ENCODE measurements around the gene ZNF839. TPM values are rescaled to one million over a fixed set of nuclear protein-coding genes. Genes with fewer than 3 reads are reported as not detected.
"Not testable (repeated sequence)": the region's sequence is repeated elsewhere in the genome, so short reads cannot be mapped to it uniquely, and the experiment has no call there.

The ZNF839 gene
- total and polyA plus RNA-seq, 2 donors (not counting 1 experiment from before 2014, with no cell fraction given), result 6.6 to 8.8 TPM

DNA sequence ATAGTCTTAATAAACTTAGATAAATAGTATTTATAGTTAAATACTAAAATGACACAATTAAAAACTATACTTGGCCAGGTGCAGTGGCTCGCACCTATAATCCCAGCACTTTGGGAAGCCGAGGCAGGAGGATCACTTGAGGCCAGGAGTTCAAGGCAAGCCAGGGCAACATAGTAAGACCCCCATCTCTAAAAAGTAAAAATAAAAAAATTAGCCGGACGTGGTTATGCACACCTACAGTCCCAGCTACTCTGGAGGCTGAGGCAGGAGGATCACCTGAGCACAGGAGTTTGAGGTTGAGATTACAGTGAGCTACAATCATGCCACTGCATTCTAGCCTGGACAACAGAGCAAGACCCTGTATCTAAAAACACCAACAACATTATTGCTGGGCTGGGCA is 27.1 kb downstream of the ZNF839 start:
- TF ChIP-seq EZH2 (IDR thresholded peaks at IDR 0.05; ENCODE audit: low read length, missing control alignments), result no peak
- TF ChIP-seq, protein P1, sequence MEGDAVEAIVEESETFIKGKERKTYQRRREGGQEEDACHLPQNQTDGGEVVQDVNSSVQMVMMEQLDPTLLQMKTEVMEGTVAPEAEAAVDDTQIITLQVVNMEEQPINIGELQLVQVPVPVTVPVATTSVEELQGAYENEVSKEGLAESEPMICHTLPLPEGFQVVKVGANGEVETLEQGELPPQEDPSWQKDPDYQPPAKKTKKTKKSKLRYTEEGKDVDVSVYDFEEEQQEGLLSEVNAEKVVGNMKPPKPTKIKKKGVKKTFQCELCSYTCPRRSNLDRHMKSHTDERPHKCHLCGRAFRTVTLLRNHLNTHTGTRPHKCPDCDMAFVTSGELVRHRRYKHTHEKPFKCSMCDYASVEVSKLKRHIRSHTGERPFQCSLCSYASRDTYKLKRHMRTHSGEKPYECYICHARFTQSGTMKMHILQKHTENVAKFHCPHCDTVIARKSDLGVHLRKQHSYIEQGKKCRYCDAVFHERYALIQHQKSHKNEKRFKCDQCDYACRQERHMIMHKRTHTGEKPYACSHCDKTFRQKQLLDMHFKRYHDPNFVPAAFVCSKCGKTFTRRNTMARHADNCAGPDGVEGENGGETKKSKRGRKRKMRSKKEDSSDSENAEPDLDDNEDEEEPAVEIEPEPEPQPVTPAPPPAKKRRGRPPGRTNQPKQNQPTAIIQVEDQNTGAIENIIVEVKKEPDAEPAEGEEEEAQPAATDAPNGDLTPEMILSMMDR (conservative IDR thresholded peaks at IDR 0.05 in 1 of 2, IDR thresholded peaks at IDR 0.05 in 1 of 2; ENCODE audit: low read depth in 1 of 2, low read length in 2 of 2), result no peak
- no peaks in the 10 kb centered on the region for H3K79me2 ChIP-seq (ENCODE audit: control insufficient read depth, insufficient read depth, low read length)

DNA sequence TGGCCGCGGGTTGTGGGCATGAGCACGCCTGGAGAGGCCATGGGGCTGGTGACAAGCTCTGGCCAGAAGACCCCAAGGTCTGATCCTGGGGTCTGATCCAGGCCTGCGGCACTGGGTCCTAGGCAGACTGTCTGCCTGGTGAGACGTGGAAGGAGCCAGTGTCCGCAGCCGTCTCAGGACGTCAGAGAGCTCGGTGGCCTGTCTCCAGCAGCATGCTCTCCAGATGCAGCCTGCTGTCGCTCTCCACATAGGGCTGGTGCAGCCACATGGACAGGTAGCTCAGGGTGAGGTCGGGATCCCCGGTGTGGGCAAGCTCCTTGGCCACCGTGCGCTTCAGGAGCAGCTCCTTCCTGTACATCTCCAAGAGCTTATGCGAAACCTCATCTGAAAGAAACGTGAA is 28.8 kb downstream of the ZNF839 start:
- Histone ChIP-seq H3K27ac (ENCODE audit: insufficient read depth, low read length) (no peak overlapping the region), H3K4me2 (ENCODE audit: extremely low read depth, insufficient read depth, low read length) (no peak overlapping the region), H2AFZ (ENCODE audit: low read length) (no peak overlapping the region), H3K36me3 (ENCODE audit: control insufficient read depth, insufficient read depth, low read length) (peaks cover 8% of the 10 kb centered on the region), H3K79me2 (ENCODE audit: control insufficient read depth, insufficient read depth, low read length) (no peaks in the 10 kb centered on the region), H3K4me1 (ENCODE audit: control insufficient read depth, extremely low read depth, insufficient read depth, low read length) (no peaks in the 10 kb centered on the region), H3K4me3 (replicated peaks in 1 of 4; ENCODE audit: control extremely low read depth in 1 of 4, insufficient read depth in 1 of 4, low read depth in 3 of 4, low read length in 4 of 4) (no peak overlapping the region), H3K9ac (ENCODE audit: insufficient read depth, low read length) (no peak overlapping the region), H3K27me3 (ENCODE audit: control insufficient read depth, insufficient read depth, low read length) (no peaks in the 10 kb centered on the region), H3K9me3 (ENCODE audit: control insufficient read depth, insufficient read depth, low read depth, low read length) (no peaks in the 10 kb centered on the region), H4K20me1 (ENCODE audit: control insufficient read depth, extremely low read depth, insufficient read depth, low read length) (no peaks in the 10 kb centered on the region)
- TF ChIP-seq EZH2 (IDR thresholded peaks at IDR 0.05; ENCODE audit: low read length, missing control alignments), result no peak
- TF ChIP-seq, protein P1 (conservative IDR thresholded peaks at IDR 0.05 in 1 of 2, IDR thresholded peaks at IDR 0.05 in 1 of 2; ENCODE audit: low read depth in 1 of 2, low read length in 2 of 2), result no peak
- DNase-seq (ENCODE audit: low read depth in 2 of 2), result no peak

More for the DNA sequence above, 27.1 kb downstream of the ZNF839 start:
- Histone ChIP-seq H2AFZ (ENCODE audit: low read length) (no peak overlapping the region), H4K20me1 (ENCODE audit: control insufficient read depth, extremely low read depth, insufficient read depth, low read length) (no peaks in the 10 kb centered on the region), H3K9me3 (ENCODE audit: control insufficient read depth, insufficient read depth, low read depth, low read length) (no peaks in the 10 kb centered on the region), H3K36me3 (ENCODE audit: control insufficient read depth, insufficient read depth, low read length) (peaks cover 9% of the 10 kb centered on the region), H3K4me1 (ENCODE audit: control insufficient read depth, extremely low read depth, insufficient read depth, low read length) (no peaks in the 10 kb centered on the region), H3K4me3 (replicated peaks in 1 of 4; ENCODE audit: control extremely low read depth in 1 of 4, insufficient read depth in 1 of 4, low read depth in 3 of 4, low read length in 4 of 4) (no peak overlapping the region), H3K27me3 (ENCODE audit: control insufficient read depth, insufficient read depth, low read length) (no peaks in the 10 kb centered on the region), H3K9ac (ENCODE audit: insufficient read depth, low read length) (no peak overlapping the region), H3K4me2 (ENCODE audit: extremely low read depth, insufficient read depth, low read length) (no peak overlapping the region), H3K27ac (ENCODE audit: insufficient read depth, low read length) (no peak overlapping the region)
- DNase-seq (ENCODE audit: low read depth in 2 of 2), result no peak

- peaks cover 7% of the 10 kb centered on the region for H3K36me3 ChIP-seq (ENCODE audit: control insufficient read depth, insufficient read depth, low read length)
- TF ChIP-seq, protein P1 (conservative IDR thresholded peaks at IDR 0.05 in 1 of 2, IDR thresholded peaks at IDR 0.05 in 1 of 2; ENCODE audit: low read depth in 1 of 2, low read length in 2 of 2), result no peak
- TF ChIP-seq EZH2 (IDR thresholded peaks at IDR 0.05; ENCODE audit: low read length, missing control alignments), result no peak
Observed at GRCh38 chr14:102351023-102351422, 31.5 kb downstream of the ZNF839 start.

GRCh38 chr14:102351593-102351992 is 32.0 kb downstream of the ZNF839 start:
- H3K4me3 ChIP-seq (replicated peaks in 1 of 4; ENCODE audit: control extremely low read depth in 1 of 4, insufficient read depth in 1 of 4, low read depth in 3 of 4, low read length in 4 of 4); H2AFZ ChIP-seq (ENCODE audit: low read length); H4K20me1 ChIP-seq (ENCODE audit: control insufficient read depth, extremely low read depth, insufficient read depth, low read length); H3K79me2 ChIP-seq (ENCODE audit: control insufficient read depth, insufficient read depth, low read length); H3K9me3 ChIP-seq (ENCODE audit: control insufficient read depth, insufficient read depth, low read depth, low read length); H3K36me3 ChIP-seq (ENCODE audit: control insufficient read depth, insufficient read depth, low read length); H3K27ac ChIP-seq (ENCODE audit: insufficient read depth, low read length); H3K4me2 ChIP-seq (ENCODE audit: extremely low read depth, insufficient read depth, low read length); H3K27me3 ChIP-seq (ENCODE audit: control insufficient read depth, insufficient read depth, low read length); H3K4me1 ChIP-seq (ENCODE audit: control insufficient read depth, extremely low read depth, insufficient read depth, low read length); H3K9ac ChIP-seq (ENCODE audit: insufficient read depth, low read length): not testable (repeated sequence)
- DNase-seq (ENCODE audit: low read depth in 2 of 2), result peak in 1 of 2 donors; percentile 21

More at GRCh38 chr14:102351023-102351422, 31.5 kb downstream of the ZNF839 start:
- no peak for DNase-seq (ENCODE audit: low read depth in 2 of 2)
- H3K27ac ChIP-seq (ENCODE audit: insufficient read depth, low read length), result no peak overlapping the region
- no peaks in the 10 kb centered on the region for H3K9me3 ChIP-seq (ENCODE audit: control insufficient read depth, insufficient read depth, low read depth, low read length)
- H2AFZ ChIP-seq (ENCODE audit: low read length), result no peak overlapping the region
- no peak overlapping the region for H3K4me2 ChIP-seq (ENCODE audit: extremely low read depth, insufficient read depth, low read length)
- H3K27me3 ChIP-seq (ENCODE audit: control insufficient read depth, insufficient read depth, low read length), result no peaks in the 10 kb centered on the region
- no peak overlapping the region for H3K9ac ChIP-seq (ENCODE audit: insufficient read depth, low read length)
- no peaks in the 10 kb centered on the region for H3K4me1 ChIP-seq (ENCODE audit: control insufficient read depth, extremely low read depth, insufficient read depth, low read length)
- H3K4me3 ChIP-seq (replicated peaks in 1 of 4; ENCODE audit: control extremely low read depth in 1 of 4, insufficient read depth in 1 of 4, low read depth in 3 of 4, low read length in 4 of 4), result no peak overlapping the region
- no peaks in the 10 kb centered on the region for H4K20me1 ChIP-seq (ENCODE audit: control insufficient read depth, extremely low read depth, insufficient read depth, low read length)
- H3K79me2 ChIP-seq (ENCODE audit: control insufficient read depth, insufficient read depth, low read length), result no peaks in the 10 kb centered on the region
